ENCODE results near the gene FSCN2.

The FSCN2 gene

DNA sequence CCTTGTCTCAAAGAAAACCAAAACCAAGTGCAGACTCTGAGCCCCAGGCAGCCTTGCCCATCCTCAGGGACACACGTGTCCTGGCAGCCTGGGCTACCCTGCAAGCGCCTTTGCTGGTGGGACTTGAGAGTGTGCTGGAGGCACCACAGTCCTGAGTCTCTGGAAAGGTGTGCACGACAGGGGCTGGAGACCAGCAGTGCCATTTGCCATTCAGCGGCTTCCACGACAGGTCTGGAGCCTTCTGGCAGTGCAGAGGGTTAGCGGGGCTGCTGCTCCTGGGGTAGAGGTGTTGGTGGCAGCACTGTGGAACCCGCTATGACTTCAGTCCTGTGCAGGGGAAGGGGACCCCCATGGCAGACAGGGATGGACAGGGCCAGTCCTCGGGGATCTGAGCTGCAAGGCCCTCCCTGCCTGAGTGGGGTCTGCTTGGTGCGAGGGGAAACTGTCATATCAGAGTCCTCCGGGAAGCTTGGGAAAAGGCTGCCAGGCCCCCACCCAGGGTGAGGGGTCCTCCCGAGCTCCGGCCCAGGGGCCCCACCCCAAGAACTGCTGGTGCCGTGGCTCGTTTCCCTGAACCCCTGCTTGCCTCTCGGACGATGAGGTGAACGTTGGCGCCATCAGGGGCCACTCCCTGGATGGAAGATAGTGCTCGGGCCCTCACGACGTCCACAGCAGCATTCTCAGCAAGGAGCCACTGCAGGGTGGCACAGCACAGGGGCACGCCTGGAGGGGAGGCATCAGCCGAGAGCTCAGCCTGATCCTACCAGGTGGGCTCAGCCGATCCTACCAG lies 17.2 kb downstream of the FSCN2 start:
- no peak for TF ChIP-seq CTCF (conservative IDR thresholded peaks at IDR 0.05; ENCODE audit: low read depth, low read length)
- no peak overlapping the region for H3K4me3 ChIP-seq (ENCODE audit: low read length)
- no peak for DNase-seq (ENCODE audit: low read depth)

- no peak for DNase-seq (ENCODE audit: low read depth)
- no peak overlapping the region for H3K4me3 ChIP-seq (ENCODE audit: low read length)
- TF ChIP-seq CTCF (conservative IDR thresholded peaks at IDR 0.05; ENCODE audit: low read depth, low read length): no peak
These were observed 18.9 kb downstream of the FSCN2 start for GRCh38 chr17:81546906-81547613.

DNA sequence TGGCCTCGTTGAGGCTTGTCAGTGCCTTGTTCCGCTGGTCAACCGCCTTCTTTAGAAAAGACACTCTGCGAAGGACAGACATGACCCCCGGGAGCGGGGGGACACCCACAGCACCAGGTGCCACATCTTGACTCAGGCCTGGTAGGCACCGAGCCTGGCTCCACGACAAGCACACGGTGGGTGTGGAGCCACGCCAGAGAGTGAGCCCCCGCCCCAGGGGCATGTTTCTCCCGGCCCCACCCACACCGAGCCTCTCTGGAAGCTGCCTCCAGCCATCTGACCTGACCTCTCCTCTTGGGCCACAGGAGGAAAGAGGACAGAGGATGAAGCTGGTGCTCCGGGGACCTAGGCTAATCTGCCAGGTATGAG lies 19.4 kb downstream of the FSCN2 start:
- TF ChIP-seq CTCF (conservative IDR thresholded peaks at IDR 0.05; ENCODE audit: low read depth, low read length): no peak
- no peak overlapping the region for H3K4me3 ChIP-seq (ENCODE audit: low read length)
- DNase-seq (ENCODE audit: low read depth): no peak

GRCh38 chr17:81549031-81549557 lies 20.9 kb downstream of the FSCN2 start:
- TF ChIP-seq CTCF (conservative IDR thresholded peaks at IDR 0.05; ENCODE audit: low read depth, low read length): no peak
- no peak overlapping the region for H3K4me3 ChIP-seq (ENCODE audit: low read length)
- no peak for DNase-seq (ENCODE audit: low read depth)

DNA sequence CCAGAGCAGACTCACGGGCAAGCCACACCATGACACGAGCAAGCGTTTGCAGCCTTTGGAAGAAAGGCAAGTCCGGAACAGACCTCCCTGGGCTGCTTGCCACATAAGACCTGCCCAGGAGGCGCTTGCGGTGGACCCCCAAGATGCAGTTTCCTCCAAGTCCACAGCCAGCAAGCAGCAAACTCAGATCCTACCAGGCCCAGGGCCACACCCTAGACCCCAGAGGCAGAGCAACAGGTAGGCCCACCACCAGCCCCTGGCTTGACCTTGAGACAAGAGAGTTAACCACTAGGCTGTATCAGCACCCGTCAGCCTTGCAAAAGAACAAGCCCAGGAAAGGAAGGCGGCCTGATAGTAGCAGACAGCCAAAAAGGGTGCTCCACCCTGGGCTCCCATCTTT lies 21.6 kb downstream of the FSCN2 start:
- no peak for TF ChIP-seq CTCF (conservative IDR thresholded peaks at IDR 0.05; ENCODE audit: low read depth, low read length)
- H3K4me3 ChIP-seq (ENCODE audit: low read length): no peak overlapping the region
- DNase-seq (ENCODE audit: low read depth): no peak

- H3K4me3 ChIP-seq (ENCODE audit: low read length): no peak overlapping the region
- DNase-seq (ENCODE audit: low read depth): no peak
These were observed 22.1 kb downstream of the FSCN2 start for GRCh38 chr17:81550285-81550684.

More at GRCh38 chr17:81550285-81550684, 22.1 kb downstream of the FSCN2 start:
- no peak for TF ChIP-seq CTCF (conservative IDR thresholded peaks at IDR 0.05; ENCODE audit: low read depth, low read length)
